Right cardiac atrium (tissue), 5 donors: ENCODE data around the gene CERK. TPM values are rescaled to one million over a fixed set of nuclear protein-coding genes. Genes with fewer than 3 reads are reported as not detected.

ENCODE experiments used
- ATAC-seq, 2 donors: fragments of 200-7000 bp; cut with Tn5 transposase; one replicate each; pipeline versions ENCODE4 v1.8.0 to v1.9.1; 2020; ENCODE audit warnings: moderate library complexity in 2 of 2, mild to moderate bottlenecking in 1 of 2
- DNase-seq, 3 donors: peaks; one replicate each; pipeline ENCODE4 v3.0.0-alpha.2; 2020
- H3K27ac ChIP-seq: one replicate; pipeline ENCODE4 v1.5.1; 2013; ENCODE audit warnings: mild to moderate bottlenecking, low read length, control low read depth, moderate library complexity
- H3K27me3 ChIP-seq: one replicate; pipeline ENCODE4 v1.6.1; 2013; ENCODE audit not compliant: control insufficient read depth, insufficient read depth
- H3K4me1 ChIP-seq: one replicate; pipeline ENCODE4 v1.6.1; 2013; ENCODE audit warnings: low read length; ENCODE audit not compliant: control insufficient read depth, insufficient read depth
- H3K4me3 ChIP-seq: one replicate; pipeline ENCODE4 v1.5.1; 2013; ENCODE audit warnings: low read length, control low read depth
- H3K9me3 ChIP-seq: one replicate; pipeline ENCODE4 v1.6.1; 2013; ENCODE audit warnings: low read length; ENCODE audit not compliant: control insufficient read depth
- WGBS: extraction: QIAGEN DNeasy Blood & Tissue Kit; methylation state at CpG from one replicate; pipeline ENCODE4 v1.1.7; 2013; 5-methylcytosine and 5-hydroxymethylcytosine counted together
- intact Hi-C, 4 donors: fragments of 100-400 bp; cut with DNase I; formaldehyde crosslinking; loops; one replicate each; pipeline versions ENCODE4 v1.11.0 to v1.14.0; 2022 to 2023
- polyA plus RNA-seq: library from polyadenylated mRNA; stranded (reverse); fragments of 200-250 nt; gene quantifications from one replicate; pipeline ENCODE4 v1.2.3, GENCODE V29; 2013
- total RNA-seq, 4 donors: library from RNA; stranded (reverse); fragmentation: NEBNext Ultra II Directional; extraction: Animal tissue kit (Norgen Biotek cat#: 25700); gene quantifications; one replicate each; pipeline ENCODE4 v1.2.1, GENCODE V29; 2021
- donor health status: healthy with polysubstance abuse.
- donor health status: DM: no; HTN: yes; CAD: no.
- donor health status: DM: no; HTN: no; CAD: no.
- donor health status: DM: no; HTN: yes; CAD: no; lungs with severe emphysema.
- donor health status: DM: yes; HTN: yes; CAD: no.

Gene CERK
- total and polyA plus RNA-seq, 5 donors: 32.6 to 83.5 (median 61.1) TPM

DNA sequence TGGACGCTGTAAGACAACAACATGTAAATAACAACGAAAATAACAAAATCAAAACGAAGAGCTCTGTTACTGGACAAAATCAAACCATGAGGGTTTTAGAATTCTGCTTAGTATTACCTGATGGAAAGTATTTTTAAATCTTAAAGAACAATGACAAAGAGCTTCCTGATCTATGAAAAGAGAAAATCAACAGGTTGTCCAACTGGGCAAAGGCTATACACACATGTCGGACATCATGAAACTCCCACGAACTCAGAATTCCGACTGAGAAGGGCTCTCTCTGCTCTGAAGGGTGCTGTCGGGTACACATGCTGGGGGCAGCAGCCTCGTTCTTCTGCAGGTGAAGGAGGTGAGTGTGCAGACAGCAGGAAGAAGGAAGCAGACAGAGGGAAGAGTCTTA, 25.8 kb downstream of the CERK start:
- H3K27me3 ChIP-seq: no peaks in the 10 kb centered on the region
- 93% methylated on average over 8 of the region's 8 CpGs for WGBS
- no peak for DNase-seq
- intact Hi-C loops: no loop called here
- no peaks in the 10 kb centered on the region for H3K9me3 ChIP-seq
- no peak overlapping the region for H3K27ac ChIP-seq
- no peak for ATAC-seq
- H3K4me1 ChIP-seq: no peaks in the 10 kb centered on the region
- no peak overlapping the region for H3K4me3 ChIP-seq

DNA sequence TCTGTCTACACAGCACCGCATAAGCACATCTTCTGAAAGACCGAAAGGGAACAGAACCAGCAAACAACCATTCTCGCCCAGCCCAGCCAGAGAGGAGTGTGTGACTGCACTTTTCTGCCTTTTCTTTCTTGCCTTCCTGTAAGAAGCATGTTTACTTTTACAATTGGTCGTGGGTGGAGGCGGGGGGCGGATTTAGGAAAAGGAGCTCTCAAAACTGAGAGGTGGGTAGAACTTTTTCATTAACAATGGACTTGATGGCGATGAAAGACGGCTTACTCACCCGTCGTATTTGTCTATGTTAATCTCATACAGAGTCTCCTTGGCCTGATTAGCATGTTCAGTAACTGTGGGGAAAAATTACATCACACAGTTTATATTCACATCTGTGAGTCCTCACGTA, 27.2 kb downstream of the CERK start:
- Histone ChIP-seq H3K27ac (no peak overlapping the region), H3K4me3 (no peak overlapping the region), H3K27me3 (no peaks in the 10 kb centered on the region), H3K4me1 (no peaks in the 10 kb centered on the region), H3K9me3 (no peaks in the 10 kb centered on the region)
- 92% methylated on average over 11 of the region's 11 CpGs for WGBS
- DNase-seq (no peak), ATAC-seq (no peak)
- intact Hi-C loops: no loop called here

GRCh38 chr22:46708766-46709330, 29.2 kb downstream of the CERK start:
- 95% methylated on average over 17 of the region's 17 CpGs for WGBS
- DNase-seq (peak in 2 of 3 donors; percentile 12 to 30), ATAC-seq (no peak)
- Histone ChIP-seq H3K4me1 (no peaks in the 10 kb centered on the region), H3K27ac (no peak overlapping the region), H3K9me3 (no peaks in the 10 kb centered on the region), H3K4me3 (no peak overlapping the region), H3K27me3 (no peaks in the 10 kb centered on the region)
- intact Hi-C loops: no loop called here

- peak in 2 of 3 donors; percentile 27 to 43 for DNase-seq
- 95% methylated on average over 32 of the region's 32 CpGs for WGBS
These were observed 30.1 kb downstream of the CERK start for GRCh38 chr22:46707827-46708570.

DNA sequence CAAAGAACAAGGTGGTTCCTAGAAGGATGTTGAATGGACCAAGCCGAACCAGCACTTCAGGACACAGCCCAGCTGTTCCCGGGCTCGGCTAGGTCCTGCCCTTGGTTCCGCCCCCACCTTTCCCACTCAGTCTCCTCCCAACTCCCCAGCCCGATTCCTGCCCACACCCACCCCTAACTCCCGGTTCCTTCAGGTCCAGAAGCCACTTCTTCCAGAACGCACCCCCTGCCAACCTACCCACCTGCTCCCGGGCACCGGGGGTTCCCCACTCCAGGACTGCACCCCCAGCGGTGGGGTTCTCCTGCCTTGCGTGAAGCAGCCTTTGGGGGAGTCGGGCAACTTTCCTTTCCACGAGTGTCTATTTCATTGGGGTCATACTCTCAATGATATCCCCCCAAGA, 30.7 kb downstream of the CERK start:
- DNase-seq (peak in 1 of 3 donors; percentile 39), ATAC-seq (no peak)
- WGBS: 90% methylated on average over 13 of the region's 13 CpGs
- H3K27ac ChIP-seq: no peak overlapping the region
- intact Hi-C loops: loop anchor here in 1 of 4 donors (2.0 kb wide), 1 partner anchor 19 kb away; no protein-coding TSS in a partner anchor
- H3K4me1 ChIP-seq: no peaks in the 10 kb centered on the region
- no peaks in the 10 kb centered on the region for H3K9me3 ChIP-seq
- no peaks in the 10 kb centered on the region for H3K27me3 ChIP-seq
- H3K4me3 ChIP-seq: no peak overlapping the region

More at GRCh38 chr22:46707827-46708570, 30.1 kb downstream of the CERK start:
- no peaks in the 10 kb centered on the region for H3K4me1 ChIP-seq
- ATAC-seq: no peak
- H3K27ac ChIP-seq: no peak overlapping the region
- intact Hi-C loops: loop anchor here in 1 of 4 donors (2.0 kb wide), 1 partner anchor 19 kb away; no protein-coding TSS in a partner anchor
- no peak overlapping the region for H3K4me3 ChIP-seq
- H3K27me3 ChIP-seq: no peaks in the 10 kb centered on the region
- H3K9me3 ChIP-seq: no peaks in the 10 kb centered on the region

GRCh38 chr22:46706060-46706459, 32.0 kb downstream of the CERK start:
- H3K4me1 ChIP-seq: no peaks in the 10 kb centered on the region
- ATAC-seq: peak; percentile 5 to 25
- no peaks in the 10 kb centered on the region for H3K27me3 ChIP-seq
- no peaks in the 10 kb centered on the region for H3K9me3 ChIP-seq
- WGBS: 72% methylated on average over 12 of the region's 12 CpGs
- intact Hi-C loops: loop anchor here in 1 of 4 donors (2.0 kb wide), 1 partner anchor 17 kb away; no protein-coding TSS in a partner anchor
- no peak overlapping the region for H3K4me3 ChIP-seq
- H3K27ac ChIP-seq: no peak overlapping the region
- DNase-seq: peak in 2 of 3 donors; percentile 24 to 47

DNA sequence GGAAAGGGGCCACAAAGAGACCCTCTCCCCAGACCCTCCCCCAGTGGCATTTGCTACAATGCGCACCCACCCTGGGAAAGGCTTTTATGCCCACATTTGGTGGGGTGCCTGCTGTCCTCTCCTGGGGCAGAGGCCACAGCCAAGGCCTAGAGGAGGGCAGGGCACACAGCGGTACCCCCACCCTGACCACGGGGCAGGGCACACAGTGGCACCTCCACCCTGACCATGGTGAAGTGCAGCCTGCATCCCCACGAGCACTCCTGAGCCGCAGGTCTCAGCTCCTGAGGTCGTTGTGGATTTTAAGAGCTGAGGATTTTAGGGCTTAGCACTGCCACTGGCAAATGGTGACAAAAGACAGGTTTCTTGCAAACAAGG, 34.1 kb downstream of the CERK start:
- Histone ChIP-seq H3K9me3 (no peaks in the 10 kb centered on the region), H3K27me3 (no peaks in the 10 kb centered on the region), H3K4me1 (no peaks in the 10 kb centered on the region), H3K27ac (no peak overlapping the region), H3K4me3 (no peak overlapping the region)
- 96% methylated on average over 6 of the region's 6 CpGs for WGBS
- intact Hi-C loops: no loop called here
- DNase-seq (no peak), ATAC-seq (no peak)

DNA sequence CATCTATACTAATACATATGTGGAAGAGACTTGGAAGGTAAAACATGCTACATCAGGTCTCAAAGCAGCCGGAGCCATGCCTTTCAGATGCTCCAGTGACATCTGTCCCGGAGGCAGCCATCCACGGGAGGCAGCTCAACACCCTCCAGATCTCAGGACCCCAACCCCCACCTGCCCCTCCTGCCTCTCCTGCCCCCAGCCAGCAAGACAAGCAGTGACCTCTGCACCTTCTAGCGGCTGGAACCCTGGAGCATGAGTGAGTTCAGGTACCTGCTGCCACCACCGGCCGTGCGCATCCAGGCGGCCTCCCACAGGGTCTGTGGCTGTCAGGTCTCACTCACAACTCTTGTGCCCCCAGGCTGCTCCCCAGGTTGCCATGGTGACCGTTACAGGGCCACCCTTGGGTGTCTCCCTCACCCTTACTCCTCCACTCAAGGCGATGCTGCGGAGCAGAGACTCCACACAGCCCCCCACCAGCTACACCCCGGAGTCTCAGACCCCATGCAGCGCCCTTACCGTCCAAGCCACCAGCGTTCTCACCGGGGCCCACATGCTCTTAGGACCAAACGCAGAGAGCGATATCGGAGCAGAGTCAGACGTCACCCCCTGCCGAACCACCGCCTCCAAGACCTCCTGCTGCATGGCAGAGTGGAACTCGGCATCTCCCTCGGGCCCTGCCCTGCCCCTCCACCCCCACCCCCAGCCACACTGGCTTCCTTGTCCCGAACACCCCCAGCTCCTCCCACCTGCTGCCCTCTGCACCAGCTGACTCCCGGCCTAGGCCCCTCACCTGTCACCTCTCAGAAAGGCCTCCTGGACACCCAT, 34.7 kb downstream of the CERK start:
- peak in 1 of 2 donors; percentile 10 for ATAC-seq

DNA sequence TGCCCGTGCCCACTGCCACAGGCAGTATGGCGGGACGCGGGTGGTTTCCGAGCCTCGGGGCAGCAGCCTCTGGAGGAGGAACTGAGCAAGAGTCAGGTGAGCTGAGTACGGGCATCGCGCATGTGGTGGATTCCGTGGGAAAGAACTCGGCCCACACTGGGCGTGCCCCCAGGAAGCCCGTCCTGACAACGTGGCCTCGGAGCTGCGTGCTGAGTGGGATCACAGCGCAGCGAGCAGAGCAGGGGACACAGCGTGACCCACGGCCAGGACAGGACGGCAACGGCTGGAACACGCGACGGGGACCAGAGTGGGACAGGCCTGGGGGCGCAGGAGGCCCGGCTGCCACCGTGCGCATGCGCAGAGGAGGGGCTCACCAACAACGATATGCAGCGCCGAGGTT, 36.8 kb downstream of the CERK start:
- Histone ChIP-seq H3K4me3 (no peak overlapping the region), H3K27me3 (no peaks in the 10 kb centered on the region), H3K9me3 (no peaks in the 10 kb centered on the region), H3K27ac (no peak overlapping the region), H3K4me1 (no peaks in the 10 kb centered on the region)
- intact Hi-C loops: no loop called here
- 94% methylated on average over 33 of the region's 33 CpGs for WGBS
- ATAC-seq (peak in 1 of 2 donors; percentile 20), DNase-seq (peak in 1 of 3 donors; percentile 51)

More for the DNA sequence above, 34.7 kb downstream of the CERK start:
- H3K27ac ChIP-seq: no peak overlapping the region
- 90% methylated on average over 26 of the region's 26 CpGs for WGBS
- no peaks in the 10 kb centered on the region for H3K9me3 ChIP-seq
- H3K4me3 ChIP-seq: no peak overlapping the region
- no peaks in the 10 kb centered on the region for H3K4me1 ChIP-seq
- H3K27me3 ChIP-seq: no peaks in the 10 kb centered on the region
- intact Hi-C loops: no loop called here
- peak in 1 of 3 donors; percentile 31 for DNase-seq

- no peak overlapping the region for H3K4me3 ChIP-seq
- no peak overlapping the region for H3K27ac ChIP-seq
- H3K4me1 ChIP-seq: no peaks in the 10 kb centered on the region
- H3K9me3 ChIP-seq: no peaks in the 10 kb centered on the region
- no peaks in the 10 kb centered on the region for H3K27me3 ChIP-seq
- DNase-seq (peak in 1 of 3 donors; percentile 38), ATAC-seq (no peak)
- 92% methylated on average over 17 of the region's 17 CpGs for WGBS
- intact Hi-C loops: no loop called here
These were observed 39.0 kb downstream of the CERK start for GRCh38 chr22:46699091-46699490.
